Erythroblast (primary cell): ENCODE data around the gene CBFA2T2.
"Not testable (repeated sequence)": the region's sequence is repeated elsewhere in the genome, so short reads cannot be mapped to it uniquely, and the experiment has no call there.

Source experiments
- DNase-seq, 2 experiments: peaks; one replicate each; lab custom pipeline; 2025; lab: John Stamatoyannopoulos, UW
- GATA1 ChIP-seq: IDR thresholded peaks from 2 replicates; pipeline ENCODE4 v1.6.1; 2011; ENCODE audit warnings: low read depth, mild to moderate bottlenecking, control low read depth, low read length, moderate library complexity
- POLR2A ChIP-seq: IDR thresholded peaks from 2 replicates; pipeline ENCODE4 v1.6.1; 2011; ENCODE audit warnings: mild to moderate bottlenecking, low read length

Gene CBFA2T2

DNA sequence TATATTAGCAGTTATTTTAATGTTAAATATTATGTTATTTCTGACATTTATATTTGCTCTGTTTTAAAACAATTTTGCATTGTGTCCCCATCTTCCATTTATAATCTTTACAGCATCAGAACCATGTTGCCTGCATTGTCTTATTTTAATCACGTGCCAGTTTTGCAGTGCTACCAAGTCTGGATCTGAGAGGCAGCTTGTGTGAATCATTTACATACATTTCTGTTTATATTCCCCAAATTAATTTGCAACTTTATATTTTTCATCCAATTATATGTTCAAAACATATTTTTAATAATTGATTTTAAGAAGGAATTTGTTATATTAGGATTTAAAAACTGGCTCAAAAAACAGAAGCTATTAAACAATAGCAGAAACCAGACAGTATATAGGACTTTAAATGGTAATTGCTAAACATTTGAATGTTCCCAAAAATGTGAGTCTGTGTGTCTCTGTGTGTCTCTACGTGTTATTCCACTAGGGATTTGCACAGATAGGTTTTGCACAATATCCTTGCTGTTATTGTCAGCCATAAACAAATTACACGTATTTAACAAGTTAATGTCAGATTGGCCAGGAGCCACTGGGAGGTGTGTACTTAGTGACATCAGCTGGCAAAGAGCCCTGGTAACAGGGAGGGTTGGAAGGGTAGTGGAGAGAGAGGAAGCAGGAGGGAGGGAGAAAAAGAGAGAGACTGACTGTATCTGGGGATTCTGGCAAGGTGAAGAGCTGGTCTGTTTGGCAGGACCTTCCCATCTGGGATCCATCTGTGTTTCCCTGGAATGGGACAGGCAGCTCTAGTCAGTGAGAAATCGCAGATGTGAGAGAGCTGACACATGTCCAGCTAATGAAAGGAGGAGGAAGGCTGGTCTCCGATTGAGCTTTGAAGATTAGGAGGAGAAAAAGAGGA is 72.1 kb downstream of the CBFA2T2 start:
- DNase-seq: peak; percentile 70 to 85
- TF ChIP-seq GATA1: no peak
- TF ChIP-seq POLR2A: no peak

DNA sequence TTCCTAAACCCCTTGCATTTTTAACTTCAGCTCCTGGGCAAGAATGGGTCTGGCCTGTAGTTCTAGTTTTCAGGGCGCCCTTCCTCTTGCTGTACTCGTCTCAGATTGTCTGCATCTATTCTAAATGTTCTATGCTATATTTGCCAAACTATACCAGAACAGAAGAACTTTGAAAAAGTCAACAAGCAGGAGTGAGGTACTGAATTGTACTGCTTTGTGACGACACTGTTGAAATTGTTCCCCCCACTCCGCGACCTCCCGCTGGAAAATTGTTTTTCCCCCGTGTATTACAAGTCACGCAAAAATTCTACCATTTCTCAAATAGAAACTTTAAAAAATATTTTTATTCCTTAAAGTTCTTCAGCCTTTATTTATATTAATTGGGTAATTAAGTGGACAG is 73.9 kb downstream of the CBFA2T2 start:
- DNase-seq: no peak
- TF ChIP-seq GATA1 (no peak), POLR2A (no peak)

DNA sequence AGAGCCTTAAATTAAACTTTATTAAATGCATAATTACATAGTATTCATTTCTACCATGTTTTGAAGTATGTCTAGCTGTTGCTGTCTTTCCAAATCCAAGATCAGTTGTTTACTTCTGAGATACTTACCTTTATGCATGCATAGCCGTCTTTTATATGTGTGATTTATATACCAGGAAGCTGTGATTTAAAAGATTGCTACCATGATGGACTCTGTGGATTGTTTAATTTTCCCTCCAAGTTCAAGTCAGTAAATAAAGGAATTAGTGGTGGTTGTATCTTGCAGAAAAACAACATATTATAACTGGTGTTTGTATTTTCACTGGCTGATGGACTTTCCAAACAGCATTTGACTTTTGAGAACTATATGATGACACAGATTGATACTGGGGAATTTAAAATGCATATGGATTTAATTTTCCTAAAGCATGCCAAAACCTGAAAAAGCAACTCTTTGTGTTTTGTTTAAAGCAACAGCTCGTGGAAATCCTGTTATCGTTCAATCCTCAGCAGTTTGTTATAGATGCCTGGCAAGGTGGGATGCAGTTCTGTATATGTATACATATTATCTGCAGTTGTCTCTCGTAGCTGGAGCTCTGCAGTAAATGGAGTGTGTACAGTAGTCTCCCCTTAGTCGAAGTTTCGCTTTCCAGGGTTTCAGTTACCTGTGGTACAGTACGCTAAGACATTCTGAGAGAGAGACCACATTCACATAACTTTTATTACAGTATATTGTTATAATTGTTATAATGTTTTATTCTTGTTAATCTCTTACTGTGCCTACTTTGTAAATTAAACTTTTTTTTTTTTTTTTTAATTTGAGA is 77.1 kb downstream of the CBFA2T2 start:
- TF ChIP-seq POLR2A (no peak), GATA1 (no peak)
- DNase-seq: no peak

DNA sequence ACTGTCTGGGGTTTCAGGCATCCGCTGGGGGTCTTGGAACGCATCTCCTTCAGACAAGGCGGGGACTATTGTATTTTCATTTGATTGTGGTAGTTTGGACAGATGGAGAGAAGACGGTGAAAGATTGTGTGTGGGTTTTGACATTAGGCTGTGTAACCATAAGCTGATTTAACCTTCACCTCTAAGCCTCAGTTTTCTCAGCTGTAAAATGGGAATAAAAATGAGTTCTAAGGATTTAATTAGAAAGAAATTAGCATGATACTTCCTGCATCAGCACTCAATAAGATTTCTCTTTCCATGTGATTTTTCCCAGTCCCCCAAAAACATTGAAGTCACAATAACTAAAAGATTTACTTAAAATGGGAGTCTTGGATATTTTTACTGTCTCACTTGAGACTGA is 78.1 kb downstream of the CBFA2T2 start:
- TF ChIP-seq POLR2A (no peak), GATA1 (no peak)
- DNase-seq: no peak

DNA sequence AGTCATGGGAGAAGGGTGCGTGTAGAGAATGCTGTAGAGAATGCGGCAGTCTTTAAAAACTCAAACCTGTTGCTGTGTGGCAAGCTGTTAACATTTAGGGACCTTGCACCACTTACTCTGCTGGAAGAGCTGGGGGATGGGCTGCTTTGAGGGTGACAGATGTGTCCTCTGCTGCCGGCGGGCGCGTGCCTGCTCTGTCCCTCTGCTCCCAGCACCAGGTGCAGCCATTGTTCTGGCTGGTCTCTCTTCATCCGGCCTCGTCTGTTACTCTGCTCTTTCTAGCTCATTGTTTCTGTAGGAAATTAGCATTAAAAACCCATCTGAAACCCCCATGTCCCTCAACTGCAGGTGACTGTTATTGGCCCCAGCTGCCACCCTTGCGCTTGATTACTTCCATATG is 78.5 kb downstream of the CBFA2T2 start:
- no peak for TF ChIP-seq POLR2A
- TF ChIP-seq GATA1: no peak
- no peak for DNase-seq

DNA sequence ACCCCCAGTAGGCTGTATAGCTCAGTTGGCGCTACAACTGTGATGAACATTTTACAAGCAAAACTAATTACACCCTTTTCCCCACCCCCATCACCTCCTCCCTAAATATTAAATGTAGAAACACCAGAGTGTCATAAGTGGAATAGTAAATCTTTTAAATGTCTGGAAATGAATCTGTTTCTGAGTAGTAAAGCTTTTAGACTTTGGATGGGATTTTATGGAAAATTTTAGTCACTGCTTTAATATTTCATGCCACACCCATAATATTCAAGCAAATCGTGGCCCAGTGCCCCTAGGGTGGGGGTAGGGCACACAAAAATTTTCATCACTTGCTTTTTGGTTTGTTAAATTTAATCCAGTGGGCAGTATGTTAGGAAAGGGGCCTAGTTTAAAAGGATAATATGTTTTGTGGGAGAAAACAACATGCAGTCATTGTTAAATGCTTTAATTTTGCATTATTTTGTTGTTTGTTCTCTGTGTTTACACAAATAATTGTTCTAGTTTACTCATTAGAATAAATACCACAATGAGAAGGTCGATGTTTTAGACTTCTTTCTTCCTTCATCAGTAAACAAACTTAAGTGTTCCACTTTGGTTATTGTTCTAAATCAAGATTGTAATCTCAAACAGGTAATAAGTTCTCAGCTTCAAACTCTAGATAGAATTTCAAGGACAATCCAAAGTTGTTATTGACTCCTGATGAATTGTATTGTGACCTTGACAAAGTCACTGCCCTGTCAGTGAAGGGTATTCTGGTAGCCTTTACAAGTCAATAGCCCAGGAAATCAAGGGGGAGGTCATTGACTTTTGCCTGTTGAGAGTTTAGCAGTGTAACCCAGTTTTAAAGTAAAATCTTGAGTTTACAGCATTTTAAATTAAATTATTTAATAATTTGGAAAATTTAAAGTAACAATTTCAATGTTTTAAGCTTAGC is 79.2 kb downstream of the CBFA2T2 start:
- TF ChIP-seq POLR2A (no peak), GATA1 (no peak)
- no peak for DNase-seq

DNA sequence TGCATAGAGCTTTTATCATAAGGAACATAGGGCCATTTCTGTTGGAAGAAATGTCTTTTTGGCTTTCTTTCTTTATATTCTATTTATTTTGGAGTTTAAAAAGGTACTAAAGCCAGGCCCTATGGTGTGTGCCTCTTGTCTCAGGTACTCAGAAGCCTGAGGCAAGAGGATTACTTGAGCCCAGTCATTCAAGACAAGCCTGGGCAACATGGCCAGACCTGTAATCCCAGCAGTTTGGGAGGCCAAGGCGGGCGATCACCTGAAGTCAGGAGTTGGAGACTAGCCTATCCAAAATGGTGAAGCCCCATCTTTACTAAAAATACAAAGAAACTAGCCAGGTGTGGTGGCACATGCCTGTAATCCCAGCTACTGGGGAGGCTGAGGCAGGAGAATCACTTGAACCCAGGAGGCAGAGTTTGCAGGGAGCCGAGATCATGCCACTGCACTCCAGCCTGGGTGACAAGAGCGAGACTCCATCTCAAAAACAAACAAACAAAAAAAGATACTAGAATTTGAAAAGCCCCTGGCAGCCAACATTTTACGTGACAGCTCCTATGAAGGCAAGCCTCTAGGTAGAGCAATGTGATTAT is 80.0 kb downstream of the CBFA2T2 start:
- TF ChIP-seq POLR2A (no peak), GATA1 (no peak)
- DNase-seq: no peak

DNA sequence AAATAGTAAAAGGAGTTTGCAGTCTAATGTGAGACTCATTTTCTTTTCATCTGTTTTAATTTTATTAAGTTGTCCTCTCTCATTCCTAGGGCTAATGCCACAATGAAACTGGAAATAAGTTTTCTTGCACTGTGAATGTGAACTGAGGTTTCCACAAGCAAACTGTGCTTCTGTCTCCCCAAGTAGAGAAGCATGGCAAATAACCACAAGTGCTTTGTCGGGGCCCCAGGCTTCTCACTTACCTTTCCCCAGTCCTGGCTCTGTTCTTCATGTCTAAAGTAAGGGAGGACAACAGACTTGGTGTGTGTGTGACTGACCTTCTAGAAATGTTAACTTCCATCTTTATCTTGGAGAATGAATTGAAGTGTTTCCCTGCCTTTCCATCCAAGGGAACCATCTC is 80.8 kb downstream of the CBFA2T2 start:
- DNase-seq: no peak
- TF ChIP-seq GATA1 (no peak), POLR2A (no peak)

DNA sequence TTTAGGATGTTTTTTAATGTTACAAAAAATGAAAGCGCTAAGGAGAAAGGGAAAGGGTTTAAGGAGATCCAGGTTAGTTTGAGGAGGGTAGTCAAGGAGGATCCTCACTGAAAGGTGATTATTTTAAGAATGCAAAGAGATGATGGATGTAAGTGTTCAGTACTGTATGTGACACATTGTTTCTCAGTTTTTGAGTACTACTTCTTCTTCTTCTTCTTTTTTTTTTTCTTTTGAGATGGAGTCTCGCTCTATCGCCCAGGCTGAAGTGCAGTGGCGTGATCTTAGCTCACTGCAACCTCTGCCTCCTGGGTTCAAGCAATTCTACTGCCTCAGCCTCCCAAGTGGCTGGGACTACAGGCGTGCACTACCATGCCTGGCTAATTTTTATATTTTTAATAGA is 83.4 kb downstream of the CBFA2T2 start:
- not testable (repeated sequence) for DNase-seq

DNA sequence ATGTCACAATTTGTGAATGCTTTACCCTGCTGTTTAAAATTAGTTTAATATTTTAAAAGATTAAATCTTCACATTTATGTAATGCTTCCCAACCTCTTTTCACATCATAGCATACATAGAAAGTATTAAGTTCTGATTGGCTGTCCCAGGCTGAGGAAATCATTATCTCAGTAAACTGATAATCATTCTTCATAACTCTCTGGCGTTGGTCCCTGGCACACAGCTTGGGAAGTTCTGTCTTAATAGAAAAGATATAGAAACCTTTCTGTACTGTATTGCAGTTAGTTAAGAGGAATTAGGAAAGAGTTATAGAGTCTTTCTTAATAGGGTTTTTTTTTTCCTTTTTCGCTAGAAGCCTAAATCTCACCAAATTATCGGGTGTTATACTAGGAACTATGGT is 85.4 kb downstream of the CBFA2T2 start:
- no peak for DNase-seq
- TF ChIP-seq POLR2A (no peak), GATA1 (no peak)

DNA sequence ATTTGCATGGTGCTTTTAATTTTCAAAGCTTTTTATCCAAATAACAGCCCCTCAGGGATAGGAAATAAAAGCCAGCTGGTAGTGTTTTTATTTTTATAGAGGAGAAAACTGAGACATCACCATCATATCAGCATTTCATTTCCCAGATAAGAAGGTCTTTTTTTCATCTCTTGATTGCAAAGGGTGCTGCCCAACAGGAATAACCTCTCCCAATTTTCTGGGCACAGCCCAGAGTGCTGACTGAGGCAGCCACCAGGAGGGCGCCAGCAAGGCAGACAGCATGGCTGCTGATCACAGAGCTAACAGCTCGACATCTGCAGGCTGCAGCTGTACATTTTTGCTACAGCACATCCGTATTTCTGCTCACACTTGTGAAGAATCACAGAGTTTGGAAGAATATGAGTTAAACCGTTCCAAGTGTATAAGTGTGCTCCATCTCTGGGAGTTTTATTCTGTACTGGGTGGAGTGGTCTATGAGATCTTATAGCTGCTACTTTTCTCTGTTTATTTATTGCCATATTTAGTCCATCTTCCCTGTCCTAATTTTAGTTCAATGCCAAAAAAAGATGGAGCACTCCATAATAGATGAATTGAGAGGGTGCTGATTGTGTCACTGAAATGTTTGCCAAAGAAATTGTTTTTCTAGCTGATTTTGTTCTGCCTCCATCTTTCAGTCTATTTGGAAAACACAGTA is 86.7 kb downstream of the CBFA2T2 start:
- TF ChIP-seq GATA1 (no peak), POLR2A (no peak)
- DNase-seq: peak in 1 of 2 experiments; percentile 9

DNA sequence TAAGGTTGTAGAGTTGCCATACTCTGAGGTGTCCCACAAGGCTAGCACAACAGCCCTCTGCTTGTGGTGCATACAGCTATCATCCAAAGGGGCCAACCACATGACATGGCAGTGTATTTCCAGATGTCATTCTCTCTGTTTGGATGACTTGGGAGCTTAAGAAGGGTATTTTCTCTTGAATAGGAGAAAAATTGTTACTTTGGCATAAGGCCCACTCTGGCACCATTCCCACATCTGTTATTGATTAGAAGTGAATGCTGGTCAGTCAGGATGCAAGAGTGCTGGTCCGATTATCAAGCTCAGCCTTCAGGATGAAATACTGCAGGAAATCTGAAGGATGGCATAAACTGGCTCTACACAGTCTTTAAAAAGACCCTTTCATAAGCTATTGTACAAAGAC is 88.6 kb downstream of the CBFA2T2 start:
- no peak for TF ChIP-seq POLR2A
- TF ChIP-seq GATA1: no peak
- no peak for DNase-seq
